Cardiac fibroblast (primary cell): ENCODE results near the gene SPAG16.
A peak's percentile ranks its signal among the peaks of the same experiment; 100 is the strongest.
"Not testable (repeated sequence)": the region's sequence is repeated elsewhere in the genome, so short reads cannot be mapped to it uniquely, and the experiment has no call there.

ENCODE experiments used
- DNase-seq, 2 donors: peaks; one replicate each; pipeline versions ENCODE4 v3.0.0 to v3.0.0-alpha.2; 2010; ENCODE audit warnings: low read depth in 2 of 2
- H3K4me3 ChIP-seq, 2 donors: replicated peaks in 1 of 2; 1 replicate in 1 of 2; 2 replicates in 1 of 2; pipeline ENCODE4 v1.5.1; 2011; ENCODE audit warnings: low read depth in 2 of 2, low read length in 2 of 2, mild to moderate bottlenecking in 2 of 2, moderate library complexity in 1 of 2
- CTCF ChIP-seq: IDR thresholded peaks from one replicate; pipeline ENCODE4 v1.5.1; 2011; ENCODE audit warnings: low read depth, mild to moderate bottlenecking, low read length, inconsistent platforms

SPAG16 gene

DNA sequence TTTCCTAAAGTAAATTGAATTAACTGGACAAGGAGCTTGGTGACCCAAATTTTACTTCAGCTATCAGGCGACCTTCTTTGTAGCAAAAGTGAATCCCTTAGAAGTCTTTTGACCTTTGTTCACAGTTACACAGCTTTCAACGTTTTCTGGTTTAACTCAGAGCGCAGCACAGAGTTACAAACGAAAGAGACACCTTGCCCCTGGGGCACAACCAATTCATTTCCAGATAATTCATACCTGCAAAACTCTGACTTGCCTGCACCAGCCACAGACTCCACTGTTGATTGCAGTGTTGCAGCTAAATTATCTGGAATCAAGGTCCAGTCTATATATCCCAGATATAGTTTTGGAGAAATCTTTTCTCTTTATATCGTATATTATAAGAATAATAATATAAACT, 768.0 kb downstream of the SPAG16 start:
- DNase-seq = no peak
- TF ChIP-seq CTCF = no peak
- no peak overlapping the region for H3K4me3 ChIP-seq

GRCh38 chr2:214057986-214058385, 773.7 kb downstream of the SPAG16 start:
- H3K4me3 ChIP-seq = no peak overlapping the region
- no peak for TF ChIP-seq CTCF
- no peak for DNase-seq

- H3K4me3 ChIP-seq, DNase-seq: not testable (repeated sequence)
These were observed 778.0 kb downstream of the SPAG16 start for GRCh38 chr2:214062279-214062678.

DNA sequence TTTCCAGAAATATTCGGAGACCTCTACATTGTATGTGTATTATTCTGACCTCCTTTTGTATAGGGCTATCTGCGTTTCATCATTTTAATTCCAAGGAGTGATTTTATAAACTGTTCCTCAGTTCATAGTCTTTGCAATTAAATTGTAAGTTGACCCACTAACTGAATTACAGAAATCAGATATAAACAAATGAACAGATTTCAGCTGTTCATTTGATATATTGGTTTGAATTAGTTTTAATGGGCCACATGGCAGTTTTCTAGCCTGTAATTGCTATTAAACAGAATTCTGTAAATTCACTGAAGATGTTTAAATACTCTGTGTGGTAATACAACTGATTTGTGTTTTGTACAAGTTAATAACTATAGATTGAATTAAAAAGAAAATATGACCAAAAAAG, 780.2 kb downstream of the SPAG16 start:
- no peak for TF ChIP-seq CTCF
- no peak overlapping the region for H3K4me3 ChIP-seq
- no peak for DNase-seq

- H3K4me3 ChIP-seq = no peak overlapping the region
- DNase-seq = no peak
- TF ChIP-seq CTCF = no peak
These were observed 782.6 kb downstream of the SPAG16 start for GRCh38 chr2:214066862-214067261.

DNA sequence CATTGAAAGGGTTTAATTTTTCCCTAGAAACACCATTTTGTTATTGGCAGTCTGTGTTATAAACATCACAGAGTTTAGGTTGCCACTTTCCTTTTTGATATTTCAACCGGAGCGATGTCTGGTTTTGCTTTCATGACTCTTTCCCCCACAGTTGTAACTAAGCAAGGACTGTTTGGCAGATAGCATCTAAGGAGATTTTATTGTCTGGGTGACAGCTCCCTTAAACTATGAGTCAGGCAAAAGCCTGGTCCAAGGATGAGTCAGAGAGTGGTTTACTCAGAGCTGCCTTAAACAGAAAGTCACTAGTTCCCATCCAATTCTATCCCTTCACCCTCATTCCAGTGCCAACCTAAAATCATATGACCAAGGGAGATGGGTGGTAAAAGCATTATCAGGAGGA, 785.0 kb downstream of the SPAG16 start:
- TF ChIP-seq CTCF = no peak
- H3K4me3 ChIP-seq = no peak overlapping the region
- peak; percentile 77 to 91 for DNase-seq

- DNase-seq = peak; percentile 5 to 67
- TF ChIP-seq CTCF = no peak
- H3K4me3 ChIP-seq = no peak overlapping the region
These were observed 791.2 kb downstream of the SPAG16 start for GRCh38 chr2:214075456-214075855.
